ENCODE data around the gene SHMT1. TPM values are rescaled to one million over a fixed set of nuclear protein-coding genes. Genes with fewer than 3 reads are reported as not detected.
A peak's percentile ranks its signal among the peaks of the same experiment; 100 is the strongest.

SHMT1 gene
- total and polyA plus RNA-seq, 10 donors = 9.1 to 68.7 (median 39.7) TPM

DNA sequence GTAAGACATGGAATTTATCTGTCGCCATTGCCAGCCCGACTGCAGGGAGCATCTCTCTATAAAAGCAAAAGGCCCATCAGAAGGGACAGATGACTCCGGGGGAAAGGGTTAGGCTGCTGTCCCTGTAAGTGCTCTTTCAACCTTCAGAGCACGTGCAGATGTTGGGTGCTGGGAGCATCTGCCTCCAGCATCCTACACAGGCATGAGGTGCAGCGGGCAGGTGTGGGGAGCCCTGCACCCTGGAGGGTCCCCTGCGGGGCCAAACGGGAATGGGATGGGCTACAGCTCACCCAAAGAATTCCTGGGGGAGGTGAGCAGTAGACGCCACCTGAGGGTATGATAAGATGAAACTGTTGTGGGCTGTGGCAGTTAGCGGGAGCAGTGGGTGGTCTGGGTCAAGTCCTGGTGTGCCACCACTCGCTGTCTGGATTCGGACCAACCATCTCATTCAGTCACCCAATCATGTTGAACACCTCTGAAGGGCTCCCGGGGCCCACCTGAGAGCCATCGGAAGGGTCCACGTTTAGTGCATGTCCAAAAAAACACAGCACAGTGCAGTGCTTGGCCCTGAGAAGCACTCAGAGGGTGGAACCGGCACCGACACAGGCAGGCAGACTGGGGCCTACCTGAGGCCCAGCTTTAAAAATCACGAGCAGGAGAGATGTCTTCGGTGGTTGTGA, 44.4 kb downstream of the SHMT1 start:
- peak overlapping the region in 3 of 8 donors; percentile 10 to 97 (median 10) for H3K4me3 ChIP-seq

DNA sequence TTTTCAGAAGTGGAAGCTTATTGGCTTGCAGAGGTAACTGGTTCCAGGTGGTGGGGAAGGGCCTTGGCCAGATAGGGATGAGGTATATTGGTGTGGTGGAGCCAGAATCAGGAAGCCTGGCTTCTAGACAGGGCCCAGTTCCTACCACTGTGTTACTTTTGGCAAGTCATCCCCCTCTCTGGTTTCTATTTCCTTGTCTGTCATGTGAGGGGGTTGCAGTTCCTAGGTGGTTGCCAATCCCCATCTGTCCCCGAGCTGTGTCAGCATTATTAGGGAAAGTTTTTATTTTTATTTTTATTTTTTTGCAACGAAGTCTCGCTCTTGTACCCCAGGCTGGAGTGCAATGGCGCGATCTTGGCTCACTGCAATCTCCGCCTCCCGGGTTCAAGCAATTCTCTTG, 45.2 kb downstream of the SHMT1 start:
- intact Hi-C loops (cut with DNase I; ENCODE audit: low total_unique reads) = no loop called here
- no peak for TF ChIP-seq POLR2A (IDR thresholded peaks at IDR 0.05)
- TF ChIP-seq, protein P1, sequence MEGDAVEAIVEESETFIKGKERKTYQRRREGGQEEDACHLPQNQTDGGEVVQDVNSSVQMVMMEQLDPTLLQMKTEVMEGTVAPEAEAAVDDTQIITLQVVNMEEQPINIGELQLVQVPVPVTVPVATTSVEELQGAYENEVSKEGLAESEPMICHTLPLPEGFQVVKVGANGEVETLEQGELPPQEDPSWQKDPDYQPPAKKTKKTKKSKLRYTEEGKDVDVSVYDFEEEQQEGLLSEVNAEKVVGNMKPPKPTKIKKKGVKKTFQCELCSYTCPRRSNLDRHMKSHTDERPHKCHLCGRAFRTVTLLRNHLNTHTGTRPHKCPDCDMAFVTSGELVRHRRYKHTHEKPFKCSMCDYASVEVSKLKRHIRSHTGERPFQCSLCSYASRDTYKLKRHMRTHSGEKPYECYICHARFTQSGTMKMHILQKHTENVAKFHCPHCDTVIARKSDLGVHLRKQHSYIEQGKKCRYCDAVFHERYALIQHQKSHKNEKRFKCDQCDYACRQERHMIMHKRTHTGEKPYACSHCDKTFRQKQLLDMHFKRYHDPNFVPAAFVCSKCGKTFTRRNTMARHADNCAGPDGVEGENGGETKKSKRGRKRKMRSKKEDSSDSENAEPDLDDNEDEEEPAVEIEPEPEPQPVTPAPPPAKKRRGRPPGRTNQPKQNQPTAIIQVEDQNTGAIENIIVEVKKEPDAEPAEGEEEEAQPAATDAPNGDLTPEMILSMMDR (IDR thresholded peaks at IDR 0.05 in 8 of 11, conservative IDR thresholded peaks at IDR 0.05 in 3 of 11) = no peak
- TF ChIP-seq POLR2AphosphoS5 (IDR thresholded peaks at IDR 0.05) = no peak
- Histone ChIP-seq H3K4me3 (peak overlapping the region in 3 of 8 donors; percentile 6 to 97 (median 10)), H3K27me3 (replicated peaks in 1 of 7) (no peaks in the 10 kb centered on the region), H3K36me3 (peaks cover 6 to 70% (median 33%) of the 10 kb centered on the region in 6 donors), H3K9me3 (no peaks in the 10 kb centered on the region), H3K4me1 (peaks cover 62 to 93% (median 79%) of the 10 kb centered on the region in 6 donors), H3K27ac (peak overlapping the region in 4 of 8 donors; percentile 19 to 56 (median 46))
- DNase-seq = peak; percentile 17
- WGBS, 5 donors = 80 to 88% (median 86%) methylated on average over 7 of the region's 7 CpGs

More for the DNA sequence above, 44.4 kb downstream of the SHMT1 start:
- no peaks in the 10 kb centered on the region for H3K9me3 ChIP-seq
- H3K4me1 ChIP-seq = peaks cover 54 to 93% (median 77%) of the 10 kb centered on the region in 6 donors
- WGBS, 5 donors = 81 to 93% (median 90%) methylated on average over 12 to 18 of the region's 18 CpGs
- TF ChIP-seq POLR2A (IDR thresholded peaks at IDR 0.05) = no peak
- TF ChIP-seq, protein P1 (IDR thresholded peaks at IDR 0.05 in 8 of 11, conservative IDR thresholded peaks at IDR 0.05 in 3 of 11) = no peak
- TF ChIP-seq POLR2AphosphoS5 (IDR thresholded peaks at IDR 0.05) = no peak
- H3K36me3 ChIP-seq = peaks cover 8 to 78% (median 41%) of the 10 kb centered on the region in 6 donors
- peak; percentile 63 for DNase-seq
- H3K27me3 ChIP-seq (replicated peaks in 1 of 7) = no peaks in the 10 kb centered on the region
- intact Hi-C loops (cut with DNase I; ENCODE audit: low total_unique reads) = no loop called here
- H3K27ac ChIP-seq = peak overlapping the region in 4 of 8 donors; percentile 19 to 56 (median 36)

DNA sequence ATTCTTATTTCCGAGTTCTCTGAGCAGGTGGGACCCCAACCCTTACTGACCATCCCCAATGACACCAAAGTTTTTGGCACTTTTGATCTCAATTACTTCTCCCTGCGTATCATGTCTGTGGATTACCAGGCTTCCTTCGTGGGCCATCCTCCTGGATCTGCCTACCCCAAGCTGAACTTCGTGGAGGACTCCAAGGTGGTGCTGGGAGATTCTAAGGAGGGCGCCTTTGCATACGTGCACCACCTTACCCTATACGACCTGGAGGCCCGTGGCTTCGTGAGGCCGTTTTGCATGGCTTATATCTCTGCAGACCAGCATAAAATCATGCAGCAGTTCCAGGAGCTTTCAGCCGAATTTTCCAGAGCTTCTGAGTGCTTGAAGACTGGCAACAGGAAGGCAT, 47.4 kb downstream of the SHMT1 start:
- Histone ChIP-seq H3K9me3 (no peaks in the 10 kb centered on the region), H3K36me3 (peaks cover 0 to 70% (median 21%) of the 10 kb centered on the region in 6 donors), H3K27me3 (replicated peaks in 1 of 7) (no peaks in the 10 kb centered on the region), H3K4me3 (peak overlapping the region; percentile 61 to 97 (median 90)), H3K4me1 (peaks cover 67 to 93% (median 85%) of the 10 kb centered on the region in 6 donors), H3K27ac (peak overlapping the region; percentile 79 to 97 (median 94))
- intact Hi-C loops (cut with DNase I; ENCODE audit: low total_unique reads) = no loop called here
- WGBS, 5 donors = 70 to 72% (median 71%) methylated on average over 11 of the region's 11 CpGs
- no peak for DNase-seq
- TF ChIP-seq POLR2AphosphoS5 (IDR thresholded peaks at IDR 0.05) = no peak
- TF ChIP-seq, protein P1 (IDR thresholded peaks at IDR 0.05 in 8 of 11, conservative IDR thresholded peaks at IDR 0.05 in 3 of 11) = no peak
- TF ChIP-seq POLR2A (IDR thresholded peaks at IDR 0.05) = no peak

DNA sequence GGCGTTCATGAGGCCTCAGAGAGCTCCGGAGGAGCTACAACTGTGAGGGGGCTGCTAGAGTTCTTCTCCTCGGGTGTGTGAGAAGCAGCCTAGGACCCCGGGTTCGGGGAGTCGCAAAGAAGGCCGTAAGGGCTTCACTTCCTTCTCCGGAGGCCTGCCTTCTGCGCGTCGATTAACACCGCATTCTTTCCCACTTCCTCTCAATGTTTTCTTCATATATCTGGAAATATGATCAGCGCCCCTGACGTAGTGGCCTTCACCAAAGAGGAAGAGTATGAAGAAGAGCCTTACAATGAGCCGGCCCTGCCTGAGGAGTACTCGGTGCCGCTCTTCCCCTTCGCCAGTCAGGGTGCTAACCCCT, 47.8 kb downstream of the SHMT1 start:
- H3K36me3 ChIP-seq = peaks cover 0 to 70% (median 20%) of the 10 kb centered on the region in 6 donors
- TF ChIP-seq POLR2AphosphoS5 (IDR thresholded peaks at IDR 0.05) (no peak), POLR2A (IDR thresholded peaks at IDR 0.05) (no peak)
- TF ChIP-seq, protein P1 (IDR thresholded peaks at IDR 0.05 in 8 of 11, conservative IDR thresholded peaks at IDR 0.05 in 3 of 11) = no peak
- intact Hi-C loops (cut with DNase I; ENCODE audit: low total_unique reads) = no loop called here
- no peaks in the 10 kb centered on the region for H3K27me3 ChIP-seq (replicated peaks in 1 of 7)
- peaks cover 63 to 91% (median 81%) of the 10 kb centered on the region in 6 donors for H3K4me1 ChIP-seq
- no peak for DNase-seq
- H3K27ac ChIP-seq = peak overlapping the region; percentile 79 to 97 (median 94)
- H3K9me3 ChIP-seq = no peaks in the 10 kb centered on the region
- H3K4me3 ChIP-seq = peak overlapping the region; percentile 61 to 97 (median 90)
- 6 to 11% (median 7%) methylated on average over 13 to 18 of the region's 18 CpGs for WGBS, 5 donors

Measured in spleen (tissue), 11 donors.